Liver (tissue), 9 donors: ENCODE results near the gene DUSP8. TPM values are rescaled to one million over a fixed set of nuclear protein-coding genes. Genes with fewer than 3 reads are reported as not detected.

Experiments
- DNase-seq: peaks from one replicate; pipeline ENCODE4 v3.0.0-alpha.2; 2017; ENCODE audit warnings: low spot score
- H3K27ac ChIP-seq, 2 donors: one replicate each; pipeline ENCODE4 v1.7.0; 2013; ENCODE audit warnings: inconsistent platforms in 2 of 2, low read length in 2 of 2, control low read depth in 1 of 2, low read depth in 1 of 2, mild to moderate bottlenecking in 1 of 2
- H3K27me3 ChIP-seq, 4 donors: one replicate each; pipeline versions ENCODE4 v1.6.1 to v1.7.0; 2013; ENCODE audit warnings: low read length in 3 of 4, inconsistent platforms in 1 of 4, mild to moderate bottlenecking in 1 of 4, moderate library complexity in 1 of 4; ENCODE audit not compliant: control insufficient read depth in 4 of 4, insufficient read depth in 4 of 4
- H3K36me3 ChIP-seq, 4 donors: one replicate each; pipeline versions ENCODE4 v1.6.1 to v1.7.0; 2013; ENCODE audit warnings: low read length in 3 of 4, mild to moderate bottlenecking in 3 of 4, low read depth in 1 of 4, moderate library complexity in 1 of 4; ENCODE audit not compliant: control insufficient read depth in 4 of 4, insufficient read depth in 3 of 4
- H3K4me1 ChIP-seq, 4 donors: one replicate each; pipeline versions ENCODE4 v1.6.1 to v1.7.0; 2013; ENCODE audit warnings: low read length in 3 of 4, mild to moderate bottlenecking in 3 of 4, moderate library complexity in 1 of 4; ENCODE audit not compliant: control insufficient read depth in 4 of 4, insufficient read depth in 4 of 4
- H3K4me3 ChIP-seq, 3 donors: one replicate each; pipeline versions ENCODE4 v1.6.1 to v1.7.0; 2013; ENCODE audit warnings: low read length in 3 of 3, control low read depth in 1 of 3, low read depth in 1 of 3, mild to moderate bottlenecking in 1 of 3
- H3K9ac ChIP-seq, 2 donors: one replicate each; pipeline ENCODE4 v1.7.0; 2013; ENCODE audit warnings: low read length in 2 of 2, mild to moderate bottlenecking in 2 of 2, moderate library complexity in 2 of 2, control low read depth in 1 of 2, low read depth in 1 of 2
- H3K9me3 ChIP-seq, 4 donors: one replicate each; pipeline versions ENCODE4 v1.6.1 to v1.7.0; 2013; ENCODE audit warnings: low read length in 3 of 4; ENCODE audit not compliant: control insufficient read depth in 4 of 4
- FOXA1 ChIP-seq: IDR thresholded peaks from 2 replicates; pipeline ENCODE4 v1.6.1; 2016; ENCODE audit warnings: antibody characterized with exemption
- FOXA2 ChIP-seq: IDR thresholded peaks from 2 replicates; pipeline ENCODE4 v1.6.1; 2016; ENCODE audit warnings: antibody characterized with exemption
- GABPA ChIP-seq, 2 donors: IDR thresholded peaks in 1 of 2; conservative IDR thresholded peaks in 1 of 2; 2 replicates each; pipeline ENCODE4 v1.6.1; 2016; ENCODE audit warnings: antibody characterized with exemption in 2 of 2, mild to moderate bottlenecking in 1 of 2, moderate library complexity in 1 of 2
- HNF4A ChIP-seq, 2 donors: conservative IDR thresholded peaks; 2 replicates each; pipeline ENCODE4 v1.6.1; 2016; ENCODE audit warnings: antibody characterized with exemption in 2 of 2, mild to moderate bottlenecking in 2 of 2
- HNF4G ChIP-seq: IDR thresholded peaks from 2 replicates; pipeline ENCODE4 v1.6.1; 2016; ENCODE audit warnings: antibody characterized with exemption
- JUND ChIP-seq, 2 donors: IDR thresholded peaks; 2 replicates each; pipeline ENCODE4 v1.6.1; 2016; ENCODE audit warnings: antibody characterized with exemption in 2 of 2
- NR2F2 ChIP-seq: IDR thresholded peaks from 2 replicates; pipeline ENCODE4 v1.6.1; 2016; ENCODE audit warnings: antibody characterized with exemption
- SP1 ChIP-seq: IDR thresholded peaks from 2 replicates; pipeline ENCODE4 v1.6.1; 2018; ENCODE audit warnings: antibody characterized with exemption, mild to moderate bottlenecking
- TAF1 ChIP-seq: conservative IDR thresholded peaks from 2 replicates; pipeline ENCODE4 v1.6.1; 2016; ENCODE audit warnings: antibody characterized with exemption, mild to moderate bottlenecking
- YY1 ChIP-seq: IDR thresholded peaks from 2 replicates; pipeline ENCODE4 v1.6.1; 2016; ENCODE audit warnings: antibody characterized with exemption, mild to moderate bottlenecking
- WGBS: extraction: QIAGEN DNeasy Blood & Tissue Kit; methylation state at CpG from one replicate; pipeline ENCODE4 v1.1.7; 2013; 5-methylcytosine and 5-hydroxymethylcytosine counted together
- polyA plus RNA-seq, 2 donors: library from polyadenylated mRNA; stranded (reverse) in 1 of 2; unstranded in 1 of 2; fragments of 200-250 nt in 1 of 2; fragments of >200 nt in 1 of 2; fragmentation: Nextera tagmentation in 1 of 2; extraction: Ambion mirVana in 1 of 2; gene quantifications; one replicate each; pipeline versions ENCODE4 v1.2.1 to v1.2.3, GENCODE V29; 2013 to 2015
- total RNA-seq, 2 donors: library from RNA; depleted of rRNA; stranded (reverse); fragments of >200 nt; gene quantifications; one replicate each; pipeline ENCODE4 v1.2.3, GENCODE V29; 2014
- TF ChIP-seq, protein P1 (sequence below): IDR thresholded peaks from 2 replicates; pipeline ENCODE4 v1.6.1; 2016; ENCODE audit warnings: antibody characterized with exemption
- TF ChIP-seq, protein P2 (sequence below): IDR thresholded peaks from 2 replicates; pipeline ENCODE4 v1.6.1; 2016; ENCODE audit warnings: antibody characterized with exemption
- TF ChIP-seq, protein P3 (sequence below): IDR thresholded peaks from 2 replicates; pipeline ENCODE4 v1.6.1; 2016; ENCODE audit warnings: antibody characterized with exemption
- TF ChIP-seq, protein P4 (sequence below): fragments of 150-350 bp; IDR thresholded peaks from 2 replicates; pipeline ENCODE4 v1.5.1; 2017; ENCODE audit warnings: improper control_type of control experiment, low read depth, low read length; ENCODE audit not compliant: missing input control
- donor health status: healthy.
- donor health status: healthy.
- donor health status: healthy.
- donor health status: healthy.
- donor health status: healthy.

The DUSP8 gene
- total and polyA plus RNA-seq, 4 donors: 0.06 to 0.33 (median 0.21) TPM

DNA sequence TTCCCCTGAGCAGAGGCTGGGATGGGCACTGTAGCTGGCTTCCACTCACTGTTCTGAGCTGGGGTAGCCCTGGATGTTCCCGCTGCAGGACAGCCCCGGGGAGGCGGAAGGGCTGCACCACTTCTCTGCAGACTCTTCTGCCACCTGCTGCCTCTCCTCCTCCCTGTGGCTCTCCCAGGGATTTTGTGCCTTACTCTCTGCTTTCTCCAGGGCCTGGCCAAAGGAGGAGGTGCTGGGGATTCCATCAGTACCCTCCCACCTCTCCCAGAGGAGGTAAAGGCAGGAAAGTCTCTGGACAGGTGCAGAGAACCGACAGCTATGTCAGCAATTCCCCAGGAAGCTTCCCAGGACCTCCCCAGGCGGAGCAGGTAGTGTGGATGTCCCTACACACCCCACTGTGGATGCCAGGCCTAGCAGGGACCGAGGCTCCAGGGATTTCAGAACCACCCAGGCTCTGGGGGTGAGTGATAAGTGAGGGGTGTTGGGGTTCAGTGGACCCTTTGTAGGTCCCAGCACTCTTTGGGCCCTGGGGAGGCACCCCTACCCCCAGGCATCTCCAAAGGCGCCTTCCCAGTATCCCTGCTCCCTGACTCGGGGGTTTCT, 11.3 kb downstream of the DUSP8 start:
- H3K27ac ChIP-seq: no peak overlapping the region
- TF ChIP-seq FOXA2 (no peak), YY1 (no peak), HNF4A (conservative IDR thresholded peaks at IDR 0.05) (no peak), TAF1 (no peak), JUND (IDR thresholded peaks at IDR 0.05) (no peak)
- TF ChIP-seq, protein P1, sequence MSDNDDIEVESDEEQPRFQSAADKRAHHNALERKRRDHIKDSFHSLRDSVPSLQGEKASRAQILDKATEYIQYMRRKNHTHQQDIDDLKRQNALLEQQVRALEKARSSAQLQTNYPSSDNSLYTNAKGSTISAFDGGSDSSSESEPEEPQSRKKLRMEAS: no peak
- DNase-seq: no peak
- no peak overlapping the region for H3K9ac ChIP-seq
- WGBS: 89% methylated on average over 8 of the region's 8 CpGs
- no peaks in the 10 kb centered on the region for H3K36me3 ChIP-seq
- no peaks in the 10 kb centered on the region for H3K27me3 ChIP-seq
- H3K4me3 ChIP-seq: no peak overlapping the region
- peaks cover 3 to 23% (median 14%) of the 10 kb centered on the region in 4 donors for H3K4me1 ChIP-seq
- no peaks in the 10 kb centered on the region for H3K9me3 ChIP-seq

DNA sequence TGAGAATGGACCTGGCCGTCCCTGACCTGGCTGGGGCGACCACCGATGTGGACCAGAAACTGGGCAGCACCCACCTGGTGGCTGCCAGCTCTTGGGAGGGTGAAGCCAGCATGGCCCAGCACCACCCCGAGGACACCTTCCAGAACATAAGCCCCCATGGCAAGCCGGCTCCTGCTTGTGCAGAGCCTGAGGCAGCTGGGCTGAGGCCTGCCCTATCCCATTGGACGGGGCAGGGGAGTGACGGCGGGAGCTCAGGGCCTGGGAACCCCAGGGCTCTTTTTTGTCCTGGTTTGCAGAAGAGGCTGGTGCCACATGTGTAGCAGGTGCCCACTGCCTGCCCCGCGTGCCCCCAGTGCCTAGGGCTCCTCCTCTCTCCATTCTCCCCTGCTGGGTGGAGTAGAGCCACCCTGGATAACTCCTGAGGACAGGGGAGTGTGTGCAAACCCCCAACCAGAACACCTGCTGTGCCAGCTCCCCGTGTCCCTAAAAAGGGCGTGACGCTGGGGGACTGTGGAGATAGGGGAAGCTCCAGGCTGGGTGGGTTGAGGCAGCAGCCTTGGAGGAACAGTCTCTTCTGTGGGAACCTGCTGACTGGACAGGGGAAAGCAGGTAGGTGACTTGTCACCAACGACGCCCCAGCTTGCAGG, 11.9 kb downstream of the DUSP8 start:
- Histone ChIP-seq H3K4me3 (no peak overlapping the region), H3K27ac (peak overlapping the region; percentile 33 to 84), H3K36me3 (no peaks in the 10 kb centered on the region), H3K9ac (peak overlapping the region; percentile 32 to 53), H3K27me3 (no peaks in the 10 kb centered on the region), H3K9me3 (no peaks in the 10 kb centered on the region), H3K4me1 (peaks cover 3 to 23% (median 14%) of the 10 kb centered on the region in 4 donors)
- no peak for DNase-seq
- TF ChIP-seq, protein P2, sequence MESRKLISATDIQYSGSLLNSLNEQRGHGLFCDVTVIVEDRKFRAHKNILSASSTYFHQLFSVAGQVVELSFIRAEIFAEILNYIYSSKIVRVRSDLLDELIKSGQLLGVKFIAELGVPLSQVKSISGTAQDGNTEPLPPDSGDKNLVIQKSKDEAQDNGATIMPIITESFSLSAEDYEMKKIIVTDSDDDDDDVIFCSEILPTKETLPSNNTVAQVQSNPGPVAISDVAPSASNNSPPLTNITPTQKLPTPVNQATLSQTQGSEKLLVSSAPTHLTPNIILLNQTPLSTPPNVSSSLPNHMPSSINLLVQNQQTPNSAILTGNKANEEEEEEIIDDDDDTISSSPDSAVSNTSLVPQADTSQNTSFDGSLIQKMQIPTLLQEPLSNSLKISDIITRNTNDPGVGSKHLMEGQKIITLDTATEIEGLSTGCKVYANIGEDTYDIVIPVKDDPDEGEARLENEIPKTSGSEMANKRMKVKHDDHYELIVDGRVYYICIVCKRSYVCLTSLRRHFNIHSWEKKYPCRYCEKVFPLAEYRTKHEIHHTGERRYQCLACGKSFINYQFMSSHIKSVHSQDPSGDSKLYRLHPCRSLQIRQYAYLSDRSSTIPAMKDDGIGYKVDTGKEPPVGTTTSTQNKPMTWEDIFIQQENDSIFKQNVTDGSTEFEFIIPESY: no peak
- TF ChIP-seq SP1: no peak
- no peak for TF ChIP-seq YY1
- TF ChIP-seq FOXA1: no peak
- TF ChIP-seq GABPA (IDR thresholded peaks at IDR 0.05 in 1 of 2, conservative IDR thresholded peaks at IDR 0.05 in 1 of 2): no peak
- TF ChIP-seq, protein P3, sequence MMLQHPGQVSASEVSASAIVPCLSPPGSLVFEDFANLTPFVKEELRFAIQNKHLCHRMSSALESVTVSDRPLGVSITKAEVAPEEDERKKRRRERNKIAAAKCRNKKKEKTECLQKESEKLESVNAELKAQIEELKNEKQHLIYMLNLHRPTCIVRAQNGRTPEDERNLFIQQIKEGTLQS: no peak
- no peak for TF ChIP-seq HNF4A (conservative IDR thresholded peaks at IDR 0.05)
- 89% methylated on average over 15 of the region's 15 CpGs for whole genome bisulfite sequencing

DNA sequence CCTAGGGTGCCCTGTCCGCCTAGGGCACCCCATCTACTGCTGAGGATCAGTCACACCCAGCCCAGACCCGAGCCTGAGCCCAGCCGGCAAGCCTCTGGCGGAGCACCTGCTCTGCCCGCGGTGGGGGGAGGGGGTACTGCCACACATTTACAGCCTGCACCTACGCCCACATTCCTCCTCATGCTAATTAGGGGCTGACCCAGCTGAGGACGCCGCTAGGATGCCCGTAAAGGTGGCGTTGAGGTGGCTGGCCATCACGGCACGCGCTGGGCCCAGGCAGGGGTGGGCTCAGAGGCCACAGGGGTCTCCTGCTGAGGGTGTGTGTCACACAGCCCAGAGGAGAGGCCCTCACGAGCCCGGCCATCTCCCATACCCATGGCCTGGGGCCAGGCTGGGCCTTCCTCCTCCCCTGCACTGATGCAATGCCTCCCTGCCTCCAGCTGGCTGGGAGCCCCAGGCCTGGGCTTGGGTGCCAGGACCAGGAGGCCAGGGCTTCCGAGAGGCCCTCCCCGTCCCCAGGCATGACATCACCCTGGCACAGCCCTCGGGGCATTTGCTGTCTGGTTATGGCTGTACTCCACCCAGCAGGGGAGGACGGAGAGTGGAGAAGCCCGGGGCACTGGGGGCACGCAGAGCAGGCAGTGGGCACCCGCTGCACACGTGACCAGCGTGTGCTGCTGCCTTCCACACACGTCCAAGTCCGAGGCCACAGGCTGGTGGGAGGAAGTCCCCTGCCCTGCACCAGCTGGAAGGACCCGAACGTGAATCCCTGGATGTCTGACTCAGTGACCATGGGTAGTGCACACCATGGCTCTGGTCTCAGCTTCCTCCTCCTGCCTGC, 12.7 kb downstream of the DUSP8 start:
- Histone ChIP-seq H3K36me3 (no peaks in the 10 kb centered on the region), H3K9me3 (no peaks in the 10 kb centered on the region), H3K27me3 (no peaks in the 10 kb centered on the region), H3K4me3 (no peak overlapping the region), H3K9ac (peak overlapping the region; percentile 47 to 53), H3K4me1 (peaks cover 3 to 23% (median 14%) of the 10 kb centered on the region in 4 donors), H3K27ac (peak overlapping the region; percentile 33 to 84)
- 40% methylated on average over 29 of the region's 29 CpGs for WGBS
- DNase-seq: no peak
- TF ChIP-seq FOXA1 (peak; percentile 42), NR2F2 (no peak), TAF1 (no peak), HNF4G (no peak), SP1 (peak; percentile 56), JUND (IDR thresholded peaks at IDR 0.05) (peak; percentile 75 to 94)
- TF ChIP-seq, protein P2: no peak
- TF ChIP-seq, protein P3: peak; percentile 93
- TF ChIP-seq, protein P4, sequence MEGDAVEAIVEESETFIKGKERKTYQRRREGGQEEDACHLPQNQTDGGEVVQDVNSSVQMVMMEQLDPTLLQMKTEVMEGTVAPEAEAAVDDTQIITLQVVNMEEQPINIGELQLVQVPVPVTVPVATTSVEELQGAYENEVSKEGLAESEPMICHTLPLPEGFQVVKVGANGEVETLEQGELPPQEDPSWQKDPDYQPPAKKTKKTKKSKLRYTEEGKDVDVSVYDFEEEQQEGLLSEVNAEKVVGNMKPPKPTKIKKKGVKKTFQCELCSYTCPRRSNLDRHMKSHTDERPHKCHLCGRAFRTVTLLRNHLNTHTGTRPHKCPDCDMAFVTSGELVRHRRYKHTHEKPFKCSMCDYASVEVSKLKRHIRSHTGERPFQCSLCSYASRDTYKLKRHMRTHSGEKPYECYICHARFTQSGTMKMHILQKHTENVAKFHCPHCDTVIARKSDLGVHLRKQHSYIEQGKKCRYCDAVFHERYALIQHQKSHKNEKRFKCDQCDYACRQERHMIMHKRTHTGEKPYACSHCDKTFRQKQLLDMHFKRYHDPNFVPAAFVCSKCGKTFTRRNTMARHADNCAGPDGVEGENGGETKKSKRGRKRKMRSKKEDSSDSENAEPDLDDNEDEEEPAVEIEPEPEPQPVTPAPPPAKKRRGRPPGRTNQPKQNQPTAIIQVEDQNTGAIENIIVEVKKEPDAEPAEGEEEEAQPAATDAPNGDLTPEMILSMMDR: no peak
